WTC11 (cell line): ENCODE results near the gene XAB2. TPM values are rescaled to one million over a fixed set of nuclear protein-coding genes. Genes with fewer than 3 reads are reported as not detected.

Source experiments
- ATAC-seq: fragments of 200-7000 bp; cut with Tn5 transposase; 2 replicates; pipeline ENCODE4 v1.10.0; 2021; ENCODE audit warnings: mild to moderate bottlenecking, moderate library complexity
- CTCF ChIA-PET: fragments of 300-600 bp; sonication (Branson Sonifier 250); formaldehyde crosslinking; loops from one replicate; lab custom pipeline; 2021; ENCODE audit warnings: antibody characterized with exemption; lab: Charles Lee
- POLR2A ChIA-PET: fragments of 350-600 bp; sonication (Branson Sonifier 250); formaldehyde crosslinking; loops from one replicate; lab custom pipeline; 2021; ENCODE audit warnings: antibody characterized with exemption; lab: Charles Lee
- DNase-seq: peaks from one replicate; pipeline ENCODE4 v3.0.0; 2021; ENCODE audit warnings: low spot score
- H3K27ac Mint-ChIP-seq: 2 replicates; pipeline ENCODE4 v1.8.0; 2021; ENCODE audit warnings: mixed read lengths
- H3K27me3 Mint-ChIP-seq: 2 replicates; pipeline ENCODE4 v1.8.0; 2021; ENCODE audit warnings: low read depth, mild to moderate bottlenecking, moderate library complexity, mixed read lengths
- H3K36me3 Mint-ChIP-seq: 2 replicates; pipeline ENCODE4 v1.8.0; 2021; ENCODE audit warnings: mixed read lengths
- H3K4me1 Mint-ChIP-seq: 2 replicates; pipeline ENCODE4 v1.8.0; 2022; ENCODE audit warnings: mixed read lengths
- H3K4me3 Mint-ChIP-seq: 2 replicates; pipeline ENCODE4 v1.8.0; 2021; ENCODE audit warnings: mild to moderate bottlenecking, moderate library complexity, mixed read lengths
- H3K9me3 Mint-ChIP-seq: 2 replicates; pipeline ENCODE4 v1.8.0; 2021; ENCODE audit warnings: mixed read lengths
- CREB1 ChIP-seq: sonication (generic); formaldehyde crosslinking; IDR thresholded peaks from 2 replicates; pipeline ENCODE4 v1.8.0; 2023; ENCODE audit warnings: mild to moderate bottlenecking, missing genetic modification reagents
- ELF4 ChIP-seq: sonication (generic); formaldehyde crosslinking; IDR thresholded peaks from 2 replicates; pipeline ENCODE4 v1.8.1; 2022; ENCODE audit warnings: low read depth, mild to moderate bottlenecking, moderate library complexity, missing genetic modification reagents
- ESRRA ChIP-seq: sonication (generic); formaldehyde crosslinking; IDR thresholded peaks from 2 replicates; pipeline ENCODE4 v1.8.1; 2022; ENCODE audit warnings: mild to moderate bottlenecking, missing genetic modification reagents, borderline replicate concordance
- GABPB1 ChIP-seq: sonication (generic); formaldehyde crosslinking; IDR thresholded peaks from 2 replicates; pipeline ENCODE4 v1.8.1; 2023; ENCODE audit warnings: mild to moderate bottlenecking, missing genetic modification reagents
- GRHL2 ChIP-seq: fragments of 250-450 bp; sonication (Bioruptor Pico); IDR thresholded peaks from 2 replicates; pipeline ENCODE4 v1.8.0; 2022; ENCODE audit warnings: mild to moderate bottlenecking, moderate library complexity; ENCODE audit not compliant: insufficient replicate concordance, severe bottlenecking
- NFYB ChIP-seq: sonication (generic); formaldehyde crosslinking; conservative IDR thresholded peaks from 2 replicates; pipeline ENCODE4 v1.8.0; 2022; ENCODE audit warnings: low read depth, missing genetic modification reagents
- NR3C1 ChIP-seq: sonication (generic); formaldehyde crosslinking; conservative IDR thresholded peaks from 2 replicates; pipeline ENCODE4 v1.8.1; 2023; ENCODE audit warnings: low read depth, mild to moderate bottlenecking, missing genetic modification reagents
- PREB ChIP-seq: sonication (generic); formaldehyde crosslinking; IDR thresholded peaks from 2 replicates; pipeline ENCODE4 v1.8.1; 2022; ENCODE audit warnings: mild to moderate bottlenecking, missing genetic modification reagents, moderate library complexity, borderline replicate concordance
- RELA ChIP-seq: sonication (generic); formaldehyde crosslinking; IDR thresholded peaks from 2 replicates; pipeline ENCODE4 v1.8.1; 2022; ENCODE audit warnings: missing genetic modification reagents, mild to moderate bottlenecking, borderline replicate concordance
- TEAD4 ChIP-seq: sonication (generic); formaldehyde crosslinking; IDR thresholded peaks from 2 replicates; pipeline ENCODE4 v1.8.0; 2022; ENCODE audit warnings: mild to moderate bottlenecking, missing genetic modification reagents
- USF1 ChIP-seq: sonication (generic); formaldehyde crosslinking; IDR thresholded peaks from 2 replicates; pipeline ENCODE4 v1.8.0; 2022; ENCODE audit warnings: mild to moderate bottlenecking, missing genetic modification reagents
- total RNA-seq: library from RNA; stranded (reverse); gene quantifications from 3 replicates; pipeline ENCODE4 v1.2.3, GENCODE V29; 2021
- TF ChIP-seq, protein P1 (sequence below): sonication (generic); formaldehyde crosslinking; IDR thresholded peaks from 2 replicates; pipeline ENCODE4 v1.8.1; 2023; ENCODE audit warnings: mild to moderate bottlenecking, missing genetic modification reagents
- TF ChIP-seq, protein P2 (sequence below): fragments of 200-600 bp; IDR thresholded peaks from 2 replicates; pipeline ENCODE4 v1.8.0; 2022; ENCODE audit warnings: antibody characterized with exemption
- TF ChIP-seq, protein P3 (sequence below): fragments of 250-450 bp; sonication (Bioruptor Pico); IDR thresholded peaks from 2 replicates; pipeline ENCODE4 v1.8.0; 2021; ENCODE audit warnings: mild to moderate bottlenecking
- TF ChIP-seq, protein P4 (sequence below): fragments of 250-450 bp; sonication (Bioruptor Pico); IDR thresholded peaks from 2 replicates; pipeline ENCODE4 v1.9.0; 2021; ENCODE audit warnings: mild to moderate bottlenecking
- TF ChIP-seq, protein P5 (sequence below): sonication (generic); formaldehyde crosslinking; IDR thresholded peaks from 2 replicates; pipeline ENCODE4 v1.8.0; 2022; ENCODE audit warnings: mild to moderate bottlenecking, missing genetic modification reagents

XAB2 gene
- total RNA-seq, 1 experiment from 2014 or later: 65.7 TPM

DNA sequence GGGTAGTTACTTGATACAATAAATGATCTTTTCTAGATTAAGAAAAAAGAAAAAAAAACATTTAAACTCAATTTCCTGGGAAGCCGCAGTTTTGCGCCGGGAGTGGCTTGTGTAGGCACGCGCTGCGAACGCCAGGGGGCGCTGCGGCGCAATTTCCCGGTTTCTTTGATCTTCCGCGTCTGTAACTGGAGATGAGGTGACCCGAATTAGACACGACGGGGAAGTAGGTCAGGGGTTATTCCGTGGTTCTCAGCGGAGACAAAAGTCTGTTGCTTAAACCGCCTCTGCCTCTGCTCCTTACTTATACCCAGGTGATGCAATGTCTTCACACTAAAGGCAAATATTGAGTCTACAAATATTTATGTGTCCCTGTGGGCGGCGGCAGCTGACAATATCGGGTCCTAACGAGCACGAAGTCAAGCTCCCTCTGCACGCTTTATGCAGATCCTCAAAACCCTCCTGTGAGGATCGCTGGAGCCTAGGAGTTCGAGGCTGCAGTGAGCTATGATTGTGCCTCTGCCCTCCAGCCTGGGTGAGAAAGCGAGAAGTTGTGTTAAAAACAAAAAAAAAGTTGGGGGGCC, 22.8 kb upstream of the XAB2 start:
- POLR2A ChIA-PET: interaction anchor here (0.7 kb wide), 1 partner anchor 70 kb away, joined by 3 read pairs; no protein-coding TSS in a partner anchor
- H3K4me1 Mint-ChIP-seq: peaks cover 7% of the 10 kb centered on the region
- TF ChIP-seq, protein P1, sequence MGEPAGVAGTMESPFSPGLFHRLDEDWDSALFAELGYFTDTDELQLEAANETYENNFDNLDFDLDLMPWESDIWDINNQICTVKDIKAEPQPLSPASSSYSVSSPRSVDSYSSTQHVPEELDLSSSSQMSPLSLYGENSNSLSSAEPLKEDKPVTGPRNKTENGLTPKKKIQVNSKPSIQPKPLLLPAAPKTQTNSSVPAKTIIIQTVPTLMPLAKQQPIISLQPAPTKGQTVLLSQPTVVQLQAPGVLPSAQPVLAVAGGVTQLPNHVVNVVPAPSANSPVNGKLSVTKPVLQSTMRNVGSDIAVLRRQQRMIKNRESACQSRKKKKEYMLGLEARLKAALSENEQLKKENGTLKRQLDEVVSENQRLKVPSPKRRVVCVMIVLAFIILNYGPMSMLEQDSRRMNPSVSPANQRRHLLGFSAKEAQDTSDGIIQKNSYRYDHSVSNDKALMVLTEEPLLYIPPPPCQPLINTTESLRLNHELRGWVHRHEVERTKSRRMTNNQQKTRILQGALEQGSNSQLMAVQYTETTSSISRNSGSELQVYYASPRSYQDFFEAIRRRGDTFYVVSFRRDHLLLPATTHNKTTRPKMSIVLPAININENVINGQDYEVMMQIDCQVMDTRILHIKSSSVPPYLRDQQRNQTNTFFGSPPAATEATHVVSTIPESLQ (CRISPR knock-in tag): no peak
- TF ChIP-seq TEAD4 (CRISPR knock-in tag) (no peak), GABPB1 (CRISPR knock-in tag) (peak; percentile 98)
- TF ChIP-seq, protein P2, sequence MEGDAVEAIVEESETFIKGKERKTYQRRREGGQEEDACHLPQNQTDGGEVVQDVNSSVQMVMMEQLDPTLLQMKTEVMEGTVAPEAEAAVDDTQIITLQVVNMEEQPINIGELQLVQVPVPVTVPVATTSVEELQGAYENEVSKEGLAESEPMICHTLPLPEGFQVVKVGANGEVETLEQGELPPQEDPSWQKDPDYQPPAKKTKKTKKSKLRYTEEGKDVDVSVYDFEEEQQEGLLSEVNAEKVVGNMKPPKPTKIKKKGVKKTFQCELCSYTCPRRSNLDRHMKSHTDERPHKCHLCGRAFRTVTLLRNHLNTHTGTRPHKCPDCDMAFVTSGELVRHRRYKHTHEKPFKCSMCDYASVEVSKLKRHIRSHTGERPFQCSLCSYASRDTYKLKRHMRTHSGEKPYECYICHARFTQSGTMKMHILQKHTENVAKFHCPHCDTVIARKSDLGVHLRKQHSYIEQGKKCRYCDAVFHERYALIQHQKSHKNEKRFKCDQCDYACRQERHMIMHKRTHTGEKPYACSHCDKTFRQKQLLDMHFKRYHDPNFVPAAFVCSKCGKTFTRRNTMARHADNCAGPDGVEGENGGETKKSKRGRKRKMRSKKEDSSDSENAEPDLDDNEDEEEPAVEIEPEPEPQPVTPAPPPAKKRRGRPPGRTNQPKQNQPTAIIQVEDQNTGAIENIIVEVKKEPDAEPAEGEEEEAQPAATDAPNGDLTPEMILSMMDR: peak; percentile 99
- 0 out of 2 replicates have a peak overlapping the region, but pooled peaks have one; percentile 11 for H3K27ac Mint-ChIP-seq
- H3K4me3 Mint-ChIP-seq: peak overlapping the region; percentile 44
- H3K36me3 Mint-ChIP-seq: no peaks in the 10 kb centered on the region
- DNase-seq (peak; percentile 88), ATAC-seq (peak; percentile 87)
- no peaks in the 10 kb centered on the region for H3K9me3 Mint-ChIP-seq
- peaks cover 59% of the 10 kb centered on the region for H3K27me3 Mint-ChIP-seq
- CTCF ChIA-PET: interaction anchor here (0.6 to 4.3 kb wide), 14 partner anchors 9 to 1001 kb away, joined by 3 to 28 read pairs (median 4); partner anchors contain the start of genes MAP2K7, PCP2 and TRAPPC5

- POLR2A ChIA-PET: interaction anchor here (0.6 kb wide), 1 partner anchor 20 kb away, joined by 12 read pairs; the partner anchor contains the start of genes PET100 and XAB2
- CTCF ChIA-PET: interaction anchor here (0.6 to 4.3 kb wide), 5 partner anchors 9 to 82 kb away, joined by 3 to 28 read pairs (median 4); partner anchors contain the start of gene TRAPPC5
- no peak for DNase-seq
- no peak for ATAC-seq
- TF ChIP-seq, protein P3, sequence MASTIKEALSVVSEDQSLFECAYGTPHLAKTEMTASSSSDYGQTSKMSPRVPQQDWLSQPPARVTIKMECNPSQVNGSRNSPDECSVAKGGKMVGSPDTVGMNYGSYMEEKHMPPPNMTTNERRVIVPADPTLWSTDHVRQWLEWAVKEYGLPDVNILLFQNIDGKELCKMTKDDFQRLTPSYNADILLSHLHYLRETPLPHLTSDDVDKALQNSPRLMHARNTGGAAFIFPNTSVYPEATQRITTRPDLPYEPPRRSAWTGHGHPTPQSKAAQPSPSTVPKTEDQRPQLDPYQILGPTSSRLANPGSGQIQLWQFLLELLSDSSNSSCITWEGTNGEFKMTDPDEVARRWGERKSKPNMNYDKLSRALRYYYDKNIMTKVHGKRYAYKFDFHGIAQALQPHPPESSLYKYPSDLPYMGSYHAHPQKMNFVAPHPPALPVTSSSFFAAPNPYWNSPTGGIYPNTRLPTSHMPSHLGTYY (CRISPR knock-in tag): no peak
- no peak for TF ChIP-seq NR3C1
- no peak for TF ChIP-seq CREB1 (CRISPR knock-in tag)
- TF ChIP-seq, protein P4, sequence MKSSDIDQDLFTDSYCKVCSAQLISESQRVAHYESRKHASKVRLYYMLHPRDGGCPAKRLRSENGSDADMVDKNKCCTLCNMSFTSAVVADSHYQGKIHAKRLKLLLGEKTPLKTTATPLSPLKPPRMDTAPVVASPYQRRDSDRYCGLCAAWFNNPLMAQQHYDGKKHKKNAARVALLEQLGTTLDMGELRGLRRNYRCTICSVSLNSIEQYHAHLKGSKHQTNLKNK (CRISPR knock-in tag): no peak
- no peak for TF ChIP-seq NFYB (CRISPR knock-in tag)
- TF ChIP-seq PREB (CRISPR knock-in tag): no peak
- TF ChIP-seq, protein P5, sequence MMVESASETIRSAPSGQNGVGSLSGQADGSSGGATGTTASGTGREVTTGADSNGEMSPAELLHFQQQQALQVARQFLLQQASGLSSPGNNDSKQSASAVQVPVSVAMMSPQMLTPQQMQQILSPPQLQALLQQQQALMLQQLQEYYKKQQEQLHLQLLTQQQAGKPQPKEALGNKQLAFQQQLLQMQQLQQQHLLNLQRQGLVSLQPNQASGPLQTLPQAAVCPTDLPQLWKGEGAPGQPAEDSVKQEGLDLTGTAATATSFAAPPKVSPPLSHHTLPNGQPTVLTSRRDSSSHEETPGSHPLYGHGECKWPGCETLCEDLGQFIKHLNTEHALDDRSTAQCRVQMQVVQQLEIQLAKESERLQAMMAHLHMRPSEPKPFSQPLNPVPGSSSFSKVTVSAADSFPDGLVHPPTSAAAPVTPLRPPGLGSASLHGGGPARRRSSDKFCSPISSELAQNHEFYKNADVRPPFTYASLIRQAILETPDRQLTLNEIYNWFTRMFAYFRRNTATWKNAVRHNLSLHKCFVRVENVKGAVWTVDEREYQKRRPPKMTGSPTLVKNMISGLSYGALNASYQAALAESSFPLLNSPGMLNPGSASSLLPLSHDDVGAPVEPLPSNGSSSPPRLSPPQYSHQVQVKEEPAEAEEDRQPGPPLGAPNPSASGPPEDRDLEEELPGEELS (CRISPR knock-in tag): no peak
- TF ChIP-seq RELA (CRISPR knock-in tag): no peak
- no peak for TF ChIP-seq ELF4 (CRISPR knock-in tag)
- TF ChIP-seq ESRRA (CRISPR knock-in tag): no peak
- no peak for TF ChIP-seq USF1 (CRISPR knock-in tag)
- no peak for TF ChIP-seq GRHL2 (CRISPR knock-in tag)
- Mint-ChIP-seq H3K36me3 (no peaks in the 10 kb centered on the region), H3K27ac (no peak overlapping the region), H3K4me1 (peaks cover 7% of the 10 kb centered on the region), H3K9me3 (no peaks in the 10 kb centered on the region), H3K27me3 (peaks cover 47% of the 10 kb centered on the region), H3K4me3 (no peak overlapping the region)
Measured at GRCh38 chr19:7650148-7650547, 20.8 kb upstream of the XAB2 start.
